AG09309 (cell line): ENCODE data around the gene NUP85.

ENCODE experiments used
- DNase-seq: peaks from one replicate; pipeline ENCODE4 v3.0.0-alpha.2; 2010; ENCODE audit warnings: low read depth
- H3K4me3 ChIP-seq: 2 replicates; pipeline ENCODE4 v1.5.1; 2011; ENCODE audit warnings: mild to moderate bottlenecking, low read depth, low read length, moderate library complexity; ENCODE audit not compliant: control insufficient read depth
- CTCF ChIP-seq: IDR thresholded peaks from 2 replicates; pipeline ENCODE4 v1.5.1; 2011; ENCODE audit warnings: mild to moderate bottlenecking, low read depth, low read length, inconsistent platforms; ENCODE audit not compliant: insufficient read depth, control insufficient read depth; ENCODE audit errors: missing control alignments

NUP85 gene

GRCh38 chr17:75173526-75173925 is 32.0 kb upstream of the NUP85 start:
- H3K4me3 ChIP-seq: no peak overlapping the region
- TF ChIP-seq CTCF: no peak
- DNase-seq: no peak

GRCh38 chr17:75174996-75175395 is 30.5 kb upstream of the NUP85 start:
- no peak for TF ChIP-seq CTCF
- H3K4me3 ChIP-seq: no peak overlapping the region
- no peak for DNase-seq

GRCh38 chr17:75176625-75177024 is 28.9 kb upstream of the NUP85 start:
- TF ChIP-seq CTCF: no peak
- H3K4me3 ChIP-seq: no peak overlapping the region
- DNase-seq: no peak

GRCh38 chr17:75178453-75178852 is 27.0 kb upstream of the NUP85 start:
- DNase-seq: no peak
- TF ChIP-seq CTCF: no peak
- no peak overlapping the region for H3K4me3 ChIP-seq

GRCh38 chr17:75181110-75181509 is 24.4 kb upstream of the NUP85 start:
- DNase-seq: no peak
- H3K4me3 ChIP-seq: peak overlapping the region; percentile 97
- TF ChIP-seq CTCF: no peak

GRCh38 chr17:75181608-75182318 is 23.7 kb upstream of the NUP85 start:
- DNase-seq: no peak
- peak overlapping the region; percentile 97 for H3K4me3 ChIP-seq
- no peak for TF ChIP-seq CTCF

- peak overlapping the region; percentile 97 for H3K4me3 ChIP-seq
- TF ChIP-seq CTCF: no peak
- DNase-seq: no peak
Measured at GRCh38 chr17:75182319-75182568, 23.2 kb upstream of the NUP85 start.
